Posterior vena cava (tissue), 2 donors: Measurements from ENCODE around the gene RELCH. TPM values are rescaled to one million over a fixed set of nuclear protein-coding genes. Genes with fewer than 3 reads are reported as not detected.
"Not testable (repeated sequence)": the region's sequence is repeated elsewhere in the genome, so short reads cannot be mapped to it uniquely, and the experiment has no call there.

ENCODE experiments used
- DNase-seq: peaks from one replicate; pipeline ENCODE4 v3.0.0-alpha.2; 2020; ENCODE audit warnings: low spot score
- intact Hi-C, 2 donors: fragments of 100-400 bp; cut with DNase I; formaldehyde crosslinking; loops; one replicate each; pipeline versions ENCODE4 v1.14.1 to v1.14.2; 2022 to 2023
- long read RNA-seq, 2 donors: library from polyadenylated mRNA; unstranded; transcript quantifications; one replicate each; pipeline ENCODE4 v2.0.0, GENCODE V29; 2020 to 2021
- total RNA-seq, 2 donors: library from RNA; stranded (reverse); fragmentation: NEBNext Ultra II Directional; extraction: Animal tissue kit (Norgen Biotek cat#: 25700); gene quantifications; one replicate each; pipeline ENCODE4 v1.2.1, GENCODE V29; 2021
- donor health status: DM: yes; HTN: yes; CAD: no.
- donor health status: DM: yes; HTN: yes; CAD: no.

The RELCH gene, protein sequence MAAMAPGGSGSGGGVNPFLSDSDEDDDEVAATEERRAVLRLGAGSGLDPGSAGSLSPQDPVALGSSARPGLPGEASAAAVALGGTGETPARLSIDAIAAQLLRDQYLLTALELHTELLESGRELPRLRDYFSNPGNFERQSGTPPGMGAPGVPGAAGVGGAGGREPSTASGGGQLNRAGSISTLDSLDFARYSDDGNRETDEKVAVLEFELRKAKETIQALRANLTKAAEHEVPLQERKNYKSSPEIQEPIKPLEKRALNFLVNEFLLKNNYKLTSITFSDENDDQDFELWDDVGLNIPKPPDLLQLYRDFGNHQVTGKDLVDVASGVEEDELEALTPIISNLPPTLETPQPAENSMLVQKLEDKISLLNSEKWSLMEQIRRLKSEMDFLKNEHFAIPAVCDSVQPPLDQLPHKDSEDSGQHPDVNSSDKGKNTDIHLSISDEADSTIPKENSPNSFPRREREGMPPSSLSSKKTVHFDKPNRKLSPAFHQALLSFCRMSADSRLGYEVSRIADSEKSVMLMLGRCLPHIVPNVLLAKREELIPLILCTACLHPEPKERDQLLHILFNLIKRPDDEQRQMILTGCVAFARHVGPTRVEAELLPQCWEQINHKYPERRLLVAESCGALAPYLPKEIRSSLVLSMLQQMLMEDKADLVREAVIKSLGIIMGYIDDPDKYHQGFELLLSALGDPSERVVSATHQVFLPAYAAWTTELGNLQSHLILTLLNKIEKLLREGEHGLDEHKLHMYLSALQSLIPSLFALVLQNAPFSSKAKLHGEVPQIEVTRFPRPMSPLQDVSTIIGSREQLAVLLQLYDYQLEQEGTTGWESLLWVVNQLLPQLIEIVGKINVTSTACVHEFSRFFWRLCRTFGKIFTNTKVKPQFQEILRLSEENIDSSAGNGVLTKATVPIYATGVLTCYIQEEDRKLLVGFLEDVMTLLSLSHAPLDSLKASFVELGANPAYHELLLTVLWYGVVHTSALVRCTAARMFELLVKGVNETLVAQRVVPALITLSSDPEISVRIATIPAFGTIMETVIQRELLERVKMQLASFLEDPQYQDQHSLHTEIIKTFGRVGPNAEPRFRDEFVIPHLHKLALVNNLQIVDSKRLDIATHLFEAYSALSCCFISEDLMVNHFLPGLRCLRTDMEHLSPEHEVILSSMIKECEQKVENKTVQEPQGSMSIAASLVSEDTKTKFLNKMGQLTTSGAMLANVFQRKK
- total RNA-seq = 10 to 100 TPM; 24.9 to 29.7 TPM
- long read RNA-seq, donor 1, full-length matches to known transcripts = 2 of 10 reads
- long read RNA-seq, donor 1, partial matches to known transcripts = 3 of 10 reads
- long read RNA-seq, donor 1, other reads (novel, unspliced or antisense) = 5 of 10 reads
- long read RNA-seq, donor 2, partial matches to known transcripts = 7 of 7 reads
- long read RNA-seq, donor 2, other reads (novel, unspliced or antisense) = 0 of 7 reads

- intact Hi-C loops = loop anchor here (10.0 kb wide), 2 partner anchors 58 to 68 kb away; no protein-coding TSS in a partner anchor
- peak; percentile 97 for DNase-seq
These were observed at the start of gene RELCH, which contains the start of gene PIGN for GRCh38 chr18:62186774-62187542. TSS of gene RELCH (plus strand) at chr18:62187255. CDS start at chr18:62187506, 251 bp downstream. TSS of gene PIGN (minus strand) at chr18:62187056. CDS start at chr18:62161353, 25,703 bp downstream.

GRCh38 chr18:62138461-62139235, 48.4 kb upstream of the RELCH start:
- DNase-seq = no peak
- intact Hi-C loops = no loop called here

- no peak for DNase-seq
- intact Hi-C loops = no loop called here
These were observed 46.8 kb upstream of the RELCH start for GRCh38 chr18:62140259-62140658.

DNA sequence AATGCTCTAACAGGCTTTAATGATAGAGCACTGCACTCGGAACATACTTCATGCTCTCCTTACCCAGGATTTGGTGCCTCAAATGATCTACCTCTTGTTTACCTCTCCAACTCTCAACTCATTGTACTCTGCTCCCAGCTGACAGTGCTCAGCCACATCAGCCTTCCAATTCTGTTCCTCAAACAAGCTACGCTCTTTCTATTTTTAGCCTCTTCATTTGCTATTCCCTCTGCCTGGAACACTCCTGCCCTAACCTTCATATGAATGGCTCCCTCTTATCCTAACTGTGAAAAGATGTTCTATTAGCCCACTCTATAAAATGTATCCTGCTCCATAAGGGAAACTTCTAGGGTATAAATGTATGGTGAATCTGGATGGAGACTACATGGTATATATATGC, 42.7 kb upstream of the RELCH start:
- intact Hi-C loops = no loop called here
- no peak for DNase-seq

GRCh38 chr18:62151068-62151771, 35.8 kb upstream of the RELCH start:
- intact Hi-C loops = no loop called here

GRCh38 chr18:62152844-62153243, 34.2 kb upstream of the RELCH start:
- intact Hi-C loops = no loop called here
- DNase-seq = no peak

More at GRCh38 chr18:62151068-62151771, 35.8 kb upstream of the RELCH start:
- DNase-seq = no peak

- intact Hi-C loops = no loop called here
- DNase-seq = no peak
These were observed 29.2 kb upstream of the RELCH start for GRCh38 chr18:62157843-62158242.

DNA sequence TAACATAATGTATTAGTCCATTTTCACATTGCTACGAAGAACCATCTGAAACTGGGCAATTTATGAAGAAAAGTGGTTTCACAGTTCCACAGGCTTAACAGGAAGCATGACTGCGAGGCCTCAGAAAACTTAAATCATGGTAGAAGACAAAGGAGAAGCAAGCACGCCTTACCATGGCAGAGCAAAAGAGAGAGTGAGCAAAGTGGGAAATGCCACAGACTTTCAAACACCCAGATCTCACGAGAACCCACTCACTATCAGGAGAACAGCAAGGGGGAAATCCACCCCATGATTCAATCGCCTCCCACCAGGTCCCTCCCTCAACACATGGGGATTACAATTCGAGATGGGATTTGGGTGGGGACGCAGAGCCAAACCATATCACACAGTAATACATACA, 22.7 kb upstream of the RELCH start:
- DNase-seq = no peak
- intact Hi-C loops = no loop called here

- intact Hi-C loops = no loop called here
These were observed 22.1 kb upstream of the RELCH start for GRCh38 chr18:62164855-62165487.

GRCh38 chr18:62165583-62165982, 21.5 kb upstream of the RELCH start:
- intact Hi-C loops = no loop called here

More at GRCh38 chr18:62164855-62165487, 22.1 kb upstream of the RELCH start:
- DNase-seq = no peak

GRCh38 chr18:62166524-62166923, 20.5 kb upstream of the RELCH start:
- DNase-seq, intact Hi-C loops: not testable (repeated sequence)

More at GRCh38 chr18:62165583-62165982, 21.5 kb upstream of the RELCH start:
- no peak for DNase-seq

- intact Hi-C loops = no loop called here
- no peak for DNase-seq
These were observed 16.2 kb upstream of the RELCH start for GRCh38 chr18:62170857-62171256.

GRCh38 chr18:62172298-62172697, 14.8 kb upstream of the RELCH start:
- DNase-seq = no peak

GRCh38 chr18:62175521-62175920, 11.5 kb upstream of the RELCH start:
- intact Hi-C loops = no loop called here

More at GRCh38 chr18:62172298-62172697, 14.8 kb upstream of the RELCH start:
- intact Hi-C loops = no loop called here

GRCh38 chr18:62177271-62177670, 9.8 kb upstream of the RELCH start:
- intact Hi-C loops = no loop called here
- no peak for DNase-seq

More at GRCh38 chr18:62175521-62175920, 11.5 kb upstream of the RELCH start:
- no peak for DNase-seq

DNA sequence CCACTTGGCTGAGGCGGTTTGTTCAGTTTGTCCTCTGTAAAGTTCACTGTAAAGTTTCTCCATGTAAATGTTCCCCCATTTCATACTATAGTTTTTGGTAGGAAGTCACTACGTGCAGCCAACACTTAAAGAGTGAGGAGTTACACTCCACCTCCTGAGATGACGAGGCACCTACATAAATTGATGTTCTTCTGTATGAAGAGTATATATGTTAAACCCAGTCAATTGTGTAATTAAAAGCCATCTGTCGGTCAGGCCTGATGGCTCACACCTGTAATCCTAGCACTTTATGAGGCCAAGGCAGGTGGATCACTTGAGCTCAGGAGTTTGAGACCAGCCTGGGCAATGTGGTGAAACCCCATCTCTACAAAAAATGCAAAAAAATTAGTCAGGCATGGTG, 7.8 kb upstream of the RELCH start:
- intact Hi-C loops = no loop called here
- DNase-seq = no peak
